GM12872 (cell line): ENCODE measurements around the gene PLXDC2.

Experiments
- CTCF ChIP-seq: IDR thresholded peaks from 3 replicates; pipeline ENCODE4 v1.5.1; 2011; ENCODE audit warnings: low read depth, mild to moderate bottlenecking, low read length, moderate library complexity; ENCODE audit not compliant: insufficient read depth

PLXDC2 gene

DNA sequence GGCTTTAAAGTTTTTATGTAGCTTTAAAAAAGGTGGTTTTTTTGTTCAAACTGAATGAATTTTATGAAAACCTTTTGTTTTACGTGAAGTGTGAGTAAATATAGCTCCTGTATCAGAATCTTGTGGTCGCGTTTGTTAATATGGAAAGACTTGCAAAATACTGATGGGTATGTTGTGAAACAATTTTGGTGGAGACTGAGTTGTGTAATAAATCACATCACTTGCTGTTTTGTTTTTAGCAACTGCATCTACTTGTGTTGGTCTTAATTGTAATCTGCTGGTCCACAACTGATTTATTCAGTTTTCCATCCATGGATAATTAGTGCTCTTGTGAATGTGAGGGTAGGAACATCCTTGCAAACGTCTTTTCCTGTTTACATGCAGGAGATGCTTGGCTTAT, 10.5 kb downstream of the PLXDC2 start:
- no peak for TF ChIP-seq CTCF

- TF ChIP-seq CTCF, result no peak
These were observed 12.2 kb downstream of the PLXDC2 start for GRCh38 chr10:19828278-19829049.

DNA sequence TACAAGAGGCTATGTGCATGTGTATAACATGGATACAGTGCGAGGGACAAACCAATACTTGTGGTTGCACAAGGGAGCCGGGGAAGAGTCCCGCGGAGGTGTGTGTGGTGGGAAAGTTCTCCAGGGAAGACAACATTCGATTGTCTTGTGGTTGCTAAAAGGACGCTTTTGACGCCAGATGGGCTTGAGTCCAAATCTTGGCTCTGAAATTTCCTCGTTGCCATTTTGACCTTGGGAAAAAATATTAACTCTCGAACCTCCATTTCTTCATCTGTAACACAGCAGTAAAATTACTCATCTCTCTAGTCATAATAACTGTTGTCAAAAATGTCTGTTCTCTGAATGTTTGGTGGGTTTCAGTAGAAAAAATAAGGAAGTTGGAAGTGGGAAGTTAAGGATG, 16.5 kb downstream of the PLXDC2 start:
- TF ChIP-seq CTCF, result no peak

GRCh38 chr10:19833170-19833824, 17.1 kb downstream of the PLXDC2 start:
- no peak for TF ChIP-seq CTCF

DNA sequence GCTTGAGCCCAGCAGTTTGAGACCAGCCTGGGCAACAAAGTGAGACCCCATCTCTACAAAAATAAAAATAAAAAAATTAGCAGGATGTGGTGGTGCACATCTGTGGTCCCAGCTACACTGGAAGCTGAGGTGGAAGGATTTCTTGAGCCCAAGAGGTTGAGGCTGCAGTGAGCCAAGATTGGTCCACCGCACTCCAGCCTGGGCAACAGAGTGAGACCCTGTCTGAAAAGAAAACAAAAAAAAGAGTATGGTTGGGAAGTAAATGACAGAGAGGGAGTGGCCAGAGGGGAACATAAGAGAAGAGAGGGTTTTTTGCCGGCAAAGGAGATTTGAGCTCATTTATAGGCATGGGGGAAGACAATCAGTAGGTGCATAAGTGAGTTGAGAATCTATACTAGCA, 19.7 kb downstream of the PLXDC2 start:
- no peak for TF ChIP-seq CTCF

DNA sequence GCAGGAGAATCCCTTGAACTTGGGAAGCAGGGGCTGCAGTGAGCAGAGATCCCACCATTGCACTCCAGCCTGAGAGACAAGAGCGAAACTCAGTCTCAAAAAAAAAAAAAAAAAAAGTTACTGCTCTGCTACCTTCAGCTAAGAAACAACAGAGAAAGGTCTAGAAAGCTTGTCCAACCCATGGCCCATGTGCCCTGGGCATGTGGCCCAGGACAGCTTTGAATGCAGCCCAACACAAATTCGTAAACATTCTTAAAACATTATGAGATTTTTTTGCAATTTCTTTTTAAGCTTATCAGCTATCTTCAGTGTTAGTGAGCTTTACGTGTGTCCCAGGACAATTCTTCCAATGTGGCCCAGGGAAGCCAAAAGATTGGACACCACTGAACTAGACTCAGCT, 22.9 kb downstream of the PLXDC2 start:
- no peak for TF ChIP-seq CTCF

- no peak for TF ChIP-seq CTCF
These were observed 23.3 kb downstream of the PLXDC2 start for GRCh38 chr10:19839552-19839951.
